Neuronal stem cell (in vitro differentiated cells): ENCODE data around the gene KIAA2012.
A peak's percentile ranks its signal among the peaks of the same experiment; 100 is the strongest.

Experiments used
- DNase-seq: peaks from one replicate; pipeline ENCODE4 v3.0.0-alpha.2; 2013; ENCODE audit warnings: low spot score
- H2AFZ ChIP-seq: one replicate; pipeline ENCODE4 v1.6.1; 2013; ENCODE audit warnings: mild to moderate bottlenecking, low read length, inconsistent platforms
- H2AK5ac ChIP-seq: 2 replicates; pipeline ENCODE4 v1.6.1; 2013; ENCODE audit warnings: low read depth, mild to moderate bottlenecking, inconsistent platforms, low read length, moderate library complexity, mixed read lengths
- H2BK120ac ChIP-seq: 2 replicates; pipeline ENCODE4 v1.6.1; 2013; ENCODE audit warnings: low read depth, mild to moderate bottlenecking, inconsistent platforms, low read length, moderate library complexity, mixed read lengths
- H2BK12ac ChIP-seq: one replicate; pipeline ENCODE4 v1.6.1; 2013; ENCODE audit warnings: low read length, inconsistent platforms
- H2BK15ac ChIP-seq: 2 replicates; pipeline ENCODE4 v1.6.1; 2013; ENCODE audit warnings: mild to moderate bottlenecking, low read length, inconsistent platforms, mixed read lengths
- H2BK5ac ChIP-seq: one replicate; pipeline ENCODE4 v1.6.1; 2013; ENCODE audit warnings: inconsistent platforms, mild to moderate bottlenecking, low read length, moderate library complexity
- H3K14ac ChIP-seq: one replicate; pipeline ENCODE4 v1.6.1; 2013; ENCODE audit warnings: low read length, inconsistent platforms
- H3K18ac ChIP-seq: 2 replicates; pipeline ENCODE4 v1.6.1; 2013; ENCODE audit warnings: low read length, inconsistent platforms
- H3K23ac ChIP-seq: 2 replicates; pipeline ENCODE4 v1.6.1; 2013; ENCODE audit warnings: low read depth, mild to moderate bottlenecking, mixed read lengths, low read length, inconsistent platforms; ENCODE audit not compliant: poor library complexity
- H3K27ac ChIP-seq: replicated peaks from 3 replicates; pipeline ENCODE4 v1.5.1; 2013; ENCODE audit warnings: low read length, inconsistent platforms
- H3K27me3 ChIP-seq, 3 experiments: 2 replicates each; pipeline ENCODE4 v1.6.1; 2013; ENCODE audit warnings: low read length in 3 of 3, mild to moderate bottlenecking in 2 of 3, inconsistent platforms in 1 of 3, low read depth in 1 of 3, mixed read lengths in 1 of 3, moderate library complexity in 1 of 3; ENCODE audit not compliant: control insufficient read depth in 3 of 3, insufficient read depth in 3 of 3
- H3K36me3 ChIP-seq, 2 donors: replicated peaks in 1 of 2; 2 replicates each; pipeline ENCODE4 v1.6.1; 2013; ENCODE audit warnings: low read length in 2 of 2; ENCODE audit not compliant: control insufficient read depth in 2 of 2, insufficient read depth in 2 of 2
- H3K4ac ChIP-seq: 2 replicates; pipeline ENCODE4 v1.6.1; 2013; ENCODE audit warnings: inconsistent platforms, mild to moderate bottlenecking, low read length, moderate library complexity
- H3K4me1 ChIP-seq, 2 donors: 1 replicate in 1 of 2; 2 replicates in 1 of 2; pipeline ENCODE4 v1.6.1; 2013; ENCODE audit warnings: low read length in 2 of 2, low read depth in 1 of 2; ENCODE audit not compliant: control insufficient read depth in 2 of 2, insufficient read depth in 1 of 2
- H3K4me2 ChIP-seq: one replicate; pipeline ENCODE4 v1.6.1; 2013; ENCODE audit warnings: mild to moderate bottlenecking, low read length, inconsistent platforms; ENCODE audit not compliant: insufficient read depth, poor library complexity, severe bottlenecking
- H3K4me3 ChIP-seq, 2 donors: 2 replicates each; pipeline ENCODE4 v1.5.1; 2013; ENCODE audit warnings: low read length in 2 of 2, mild to moderate bottlenecking in 2 of 2, inconsistent platforms in 1 of 2, moderate library complexity in 1 of 2
- H3K79me1 ChIP-seq: one replicate; pipeline ENCODE4 v1.6.1; 2013; ENCODE audit warnings: low read depth, mild to moderate bottlenecking, inconsistent platforms, low read length, moderate library complexity
- H3K9ac ChIP-seq: one replicate; pipeline ENCODE4 v1.6.1; 2013; ENCODE audit warnings: mild to moderate bottlenecking, low read depth, low read length, inconsistent platforms; ENCODE audit not compliant: poor library complexity
- H3K9me3 ChIP-seq, 2 donors: replicated peaks in 1 of 2; 2 replicates each; pipeline versions ENCODE3 to v1.6.1; 2013; ENCODE audit warnings: low read length in 2 of 2, mild to moderate bottlenecking in 2 of 2, inconsistent platforms in 1 of 2, low read depth in 1 of 2, mixed read lengths in 1 of 2, moderate library complexity in 1 of 2; ENCODE audit not compliant: control insufficient read depth in 2 of 2, insufficient read depth in 1 of 2
- H4K8ac ChIP-seq: one replicate; pipeline ENCODE4 v1.6.1; 2013; ENCODE audit warnings: low read depth, mild to moderate bottlenecking, inconsistent platforms, low read length, moderate library complexity
- H4K91ac ChIP-seq: one replicate; pipeline ENCODE4 v1.6.1; 2013; ENCODE audit warnings: low read length, low read depth, mild to moderate bottlenecking, inconsistent platforms; ENCODE audit not compliant: poor library complexity
- WGBS, 2 donors: extraction: QIAGEN DNeasy Blood & Tissue Kit; methylation state at CpG; one replicate each; pipeline ENCODE4 v1.1.7; 2013; ENCODE audit warnings: missing lambda C conversion rate in 2 of 2, mixed read lengths in 1 of 2; ENCODE audit not compliant: insufficient read length in 2 of 2, insufficient replicate concordance in 1 of 2; ENCODE audit errors: extremely low coverage in 2 of 2; 5-methylcytosine and 5-hydroxymethylcytosine counted together

The KIAA2012 gene

GRCh38 chr2:202069170-202070067 is 3.6 kb upstream of the KIAA2012 start:
- H3K4me3 ChIP-seq = no peak overlapping the region
- no peak overlapping the region for H3K4me2 ChIP-seq
- H4K8ac ChIP-seq = no peak overlapping the region
- H3K4ac ChIP-seq = no peak overlapping the region
- no peak overlapping the region for H3K27ac ChIP-seq
- H3K18ac ChIP-seq = no peak overlapping the region
- H3K9ac ChIP-seq = no peak overlapping the region
- no peak overlapping the region for H3K14ac ChIP-seq
- no CpG with 5 or more reads among the region's 11 CpGs for WGBS, 2 donors
- DNase-seq = no peak
- H2BK12ac ChIP-seq = no peak overlapping the region
- no peak overlapping the region for H3K23ac ChIP-seq
- H3K9me3 ChIP-seq = no peaks in the 10 kb centered on the region
- no peak overlapping the region for H2BK5ac ChIP-seq
- no peak overlapping the region for H2AFZ ChIP-seq
- H3K36me3 ChIP-seq = no peaks in the 10 kb centered on the region
- peaks cover 13 to 24% of the 10 kb centered on the region in 2 donors for H3K4me1 ChIP-seq
- no peak overlapping the region for H2BK120ac ChIP-seq
- H3K27me3 ChIP-seq = no peaks in the 10 kb centered on the region
- H2BK15ac ChIP-seq = no peak overlapping the region
- no peaks in the 10 kb centered on the region for H3K79me1 ChIP-seq
- H4K91ac ChIP-seq = no peak overlapping the region
- no peak overlapping the region for H2AK5ac ChIP-seq

- Histone ChIP-seq H4K8ac (no peak overlapping the region), H2BK5ac (no peak overlapping the region), H3K27ac (no peak overlapping the region), H2BK120ac (no peak overlapping the region), H2BK15ac (no peak overlapping the region), H3K4me1 (peaks cover 7 to 15% of the 10 kb centered on the region in 2 donors), H3K9me3 (no peaks in the 10 kb centered on the region), H3K4me2 (no peak overlapping the region), H3K27me3 (no peaks in the 10 kb centered on the region), H3K18ac (no peak overlapping the region), H3K4me3 (no peak overlapping the region), H3K4ac (no peak overlapping the region), H2AFZ (no peak overlapping the region), H3K14ac (no peak overlapping the region), H3K36me3 (no peaks in the 10 kb centered on the region), H2AK5ac (no peak overlapping the region), H4K91ac (no peak overlapping the region), H3K9ac (no peak overlapping the region), H2BK12ac (no peak overlapping the region), H3K23ac (no peak overlapping the region), H3K79me1 (no peaks in the 10 kb centered on the region)
- DNase-seq = no peak
- no CpG with 5 or more reads among the region's 2 CpGs for WGBS, 2 donors
Measured at GRCh38 chr2:202071107-202071506, 1.9 kb upstream of the KIAA2012 start.

- H3K36me3 ChIP-seq = no peaks in the 10 kb centered on the region
- H3K4me3 ChIP-seq = no peak overlapping the region
- WGBS, 2 donors = no CpG with 5 or more reads among the region's 2 CpGs
- H2BK5ac ChIP-seq = no peak overlapping the region
- no peak overlapping the region for H3K9ac ChIP-seq
- H3K4me1 ChIP-seq = peaks cover 7 to 15% of the 10 kb centered on the region in 2 donors
- H3K4ac ChIP-seq = no peak overlapping the region
- H2AFZ ChIP-seq = no peak overlapping the region
- DNase-seq = no peak
- H3K18ac ChIP-seq = no peak overlapping the region
- H3K14ac ChIP-seq = no peak overlapping the region
- H2BK12ac ChIP-seq = no peak overlapping the region
- peak overlapping the region; percentile 22 for H2BK15ac ChIP-seq
- no peak overlapping the region for H3K4me2 ChIP-seq
- H2BK120ac ChIP-seq = no peak overlapping the region
- H4K8ac ChIP-seq = no peak overlapping the region
- H4K91ac ChIP-seq = no peak overlapping the region
- H2AK5ac ChIP-seq = no peak overlapping the region
- no peaks in the 10 kb centered on the region for H3K9me3 ChIP-seq
- no peak overlapping the region for H3K27ac ChIP-seq
- H3K23ac ChIP-seq = no peak overlapping the region
- H3K27me3 ChIP-seq = no peaks in the 10 kb centered on the region
- no peaks in the 10 kb centered on the region for H3K79me1 ChIP-seq
Measured at GRCh38 chr2:202072226-202072625, 829 bp upstream of the KIAA2012 start.

- Histone ChIP-seq H2BK15ac (no peak overlapping the region), H2AFZ (no peak overlapping the region), H2BK120ac (no peak overlapping the region), H3K4ac (no peak overlapping the region), H3K27ac (no peak overlapping the region), H3K18ac (no peak overlapping the region), H2AK5ac (no peak overlapping the region), H3K14ac (no peak overlapping the region), H2BK12ac (no peak overlapping the region), H3K79me1 (no peaks in the 10 kb centered on the region), H3K4me3 (no peak overlapping the region), H2BK5ac (no peak overlapping the region), H3K4me2 (no peak overlapping the region), H3K4me1 (peaks cover 7 to 15% of the 10 kb centered on the region in 2 donors), H3K9ac (no peak overlapping the region), H4K91ac (no peak overlapping the region), H3K27me3 (no peaks in the 10 kb centered on the region), H3K36me3 (no peaks in the 10 kb centered on the region), H3K9me3 (no peaks in the 10 kb centered on the region), H4K8ac (no peak overlapping the region), H3K23ac (no peak overlapping the region)
- DNase-seq = no peak
- no CpG with 5 or more reads among the region's 2 CpGs for WGBS, 2 donors
Measured at GRCh38 chr2:202074324-202074723, 1.3 kb downstream of the KIAA2012 start.
